Measurements from ENCODE around the gene PGM2L1.

PGM2L1 gene

DNA sequence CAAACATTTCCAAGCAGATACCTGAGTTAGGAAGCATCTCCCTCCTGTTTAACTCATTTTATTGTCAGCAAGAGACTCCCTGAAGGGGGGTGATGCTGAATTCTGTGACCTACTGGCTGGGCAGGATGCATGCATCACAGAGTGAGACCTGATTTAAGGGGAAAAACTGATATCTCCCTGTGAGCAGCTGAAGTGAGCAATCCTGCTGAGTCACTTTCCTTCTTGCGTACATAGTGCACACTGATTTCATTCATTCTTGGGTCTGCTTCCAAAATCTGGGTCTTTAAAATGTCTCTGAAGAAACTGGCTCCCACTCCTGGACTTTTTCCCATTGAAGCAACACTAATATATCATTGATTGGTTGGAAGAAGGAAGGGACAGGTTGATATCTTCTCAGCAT lies 110.1 kb downstream of the PGM2L1 start:
- no peak for DNase-seq

DNA sequence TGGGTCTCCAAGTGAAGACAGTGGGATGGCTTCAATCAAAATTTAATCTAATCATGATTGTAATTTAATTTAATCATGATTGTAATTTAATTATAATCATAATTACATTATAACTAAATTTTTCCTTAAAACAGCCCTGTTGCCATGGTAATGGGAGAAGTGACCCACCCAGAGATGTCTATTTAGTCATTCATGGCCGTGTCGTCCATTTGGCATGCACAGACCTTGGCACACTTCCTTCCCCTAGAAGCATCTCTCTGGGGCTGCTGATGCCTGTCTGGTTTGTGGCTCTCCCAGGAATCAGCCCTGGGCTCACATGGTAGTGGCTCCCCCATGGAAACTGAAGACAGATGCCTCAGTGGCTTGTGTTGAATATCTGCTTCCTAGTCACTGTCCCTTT lies 113.8 kb downstream of the PGM2L1 start:
- no peak for DNase-seq

DNA sequence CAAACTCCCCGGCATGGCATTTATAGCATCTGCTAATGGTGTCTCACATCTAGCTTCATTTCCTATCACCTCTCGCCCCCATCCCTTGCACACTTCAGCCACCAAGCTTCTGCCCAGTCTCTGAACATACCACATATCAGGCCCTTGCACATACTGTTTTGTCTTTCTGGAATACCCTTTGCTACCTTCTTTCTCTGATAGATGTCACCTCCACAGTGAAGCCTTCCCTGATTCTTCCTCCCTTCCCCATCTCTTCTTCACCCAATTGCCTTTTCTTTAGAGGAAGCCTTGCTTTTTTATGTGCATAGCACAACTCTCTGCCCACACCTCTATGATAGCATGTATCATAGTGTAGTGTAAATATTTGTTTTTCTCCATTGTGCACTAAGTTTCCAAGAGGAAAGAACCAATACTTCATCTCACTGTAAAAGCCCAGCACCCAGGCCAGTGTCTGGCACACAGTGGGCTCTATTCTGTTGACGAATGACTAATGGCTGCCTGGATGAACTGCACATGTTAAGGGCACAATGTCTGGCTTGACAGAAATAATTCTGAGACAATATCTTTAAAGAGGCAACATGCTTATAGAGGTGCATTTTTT lies 114.6 kb downstream of the PGM2L1 start:
- no peak for DNase-seq

DNA sequence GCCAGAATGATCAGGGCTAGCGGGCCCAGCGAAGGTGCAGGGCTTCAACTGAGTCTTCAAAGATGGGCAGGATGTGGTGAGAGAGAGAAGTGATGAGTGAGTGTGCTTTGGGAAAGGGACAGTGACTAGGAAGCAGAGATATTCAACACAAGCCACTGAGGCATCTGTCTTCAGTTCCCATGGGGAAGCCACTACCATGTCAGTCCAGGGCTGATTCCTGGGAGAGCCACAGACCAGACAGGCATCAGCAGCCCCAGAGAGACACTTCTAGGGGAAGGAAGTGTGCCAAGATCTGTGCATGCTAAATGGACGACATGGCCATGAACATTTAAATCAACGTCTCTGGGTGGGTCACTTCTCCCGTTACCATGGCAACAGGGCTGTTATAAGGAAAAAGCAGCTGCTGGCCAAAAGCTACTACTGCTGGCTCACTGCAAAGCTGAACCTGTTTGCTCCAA lies 115.3 kb downstream of the PGM2L1 start:
- no peak for DNase-seq

DNA sequence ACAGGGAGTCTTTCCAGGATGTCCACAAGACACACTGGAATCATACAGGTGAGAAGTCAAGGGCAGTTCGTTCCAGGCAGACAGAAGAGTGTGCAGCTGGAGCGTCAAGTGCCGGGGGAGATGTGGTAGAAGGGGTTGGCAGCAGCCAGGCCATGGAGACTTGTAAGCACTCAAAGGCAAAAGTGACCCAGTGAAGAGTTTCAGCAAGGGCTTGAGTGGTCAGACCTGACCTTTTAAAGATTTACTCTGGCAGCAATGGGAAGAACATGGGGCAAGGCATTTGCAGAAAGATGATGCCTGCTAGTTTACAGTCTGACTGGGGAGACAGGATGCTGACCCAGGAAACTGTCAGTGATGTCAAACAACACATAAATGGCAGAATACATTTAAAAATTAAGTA lies 115.8 kb downstream of the PGM2L1 start:
- no peak for DNase-seq

DNA sequence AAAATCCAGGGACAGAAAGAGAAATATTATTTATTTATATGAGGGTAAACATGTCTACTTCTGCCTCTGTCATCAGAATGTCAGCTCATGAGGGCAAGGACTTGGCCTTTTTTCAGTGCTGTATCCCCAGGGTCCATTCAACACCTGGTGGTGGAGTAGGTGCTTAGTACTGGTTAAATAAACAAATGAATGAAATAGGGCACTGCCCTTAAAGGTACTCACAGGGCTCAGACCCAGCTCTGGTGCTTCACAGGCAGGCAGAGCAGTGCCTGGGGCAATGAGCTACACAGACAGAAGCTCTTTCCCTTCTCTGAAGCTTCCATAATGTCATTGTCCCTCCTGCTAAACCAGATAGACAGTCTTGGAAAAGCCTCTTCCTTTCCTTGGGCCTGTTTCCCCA lies 117.7 kb downstream of the PGM2L1 start:
- no peak for DNase-seq
